Gastroesophageal sphincter (tissue), 3 donors: Measurements from ENCODE around the gene DNAL1.

Source experiments
- CTCF ChIP-seq, 4 experiments: fragments of 200-600 bp in 2 of 4; fragments of 450-650 bp in 2 of 4; sonication (generic) in 1 of 4; IDR thresholded peaks; one replicate each; pipeline ENCODE4 v1.5.1; 2017 to 2019; ENCODE audit warnings: antibody characterized with exemption in 4 of 4, mild to moderate bottlenecking in 2 of 4, moderate library complexity in 2 of 4
- POLR2A ChIP-seq, 2 donors: fragments of 450-650 bp; IDR thresholded peaks; one replicate each; pipeline ENCODE4 v1.6.1; 2017; ENCODE audit warnings: antibody characterized with exemption in 2 of 2, mild to moderate bottlenecking in 2 of 2, moderate library complexity in 1 of 2

GRCh38 chr14:73718418-73719251 lies 73.8 kb downstream of the DNAL1 start:
- TF ChIP-seq CTCF (IDR thresholded peaks at IDR 0.05): no peak
- TF ChIP-seq POLR2A (IDR thresholded peaks at IDR 0.05): peak in 1 of 2 donors; percentile 11
